GM21717 (cell line): ENCODE data around the gene TRDN.

ENCODE experiments used
- ATAC-seq: cut with Tn5 transposase; IDR thresholded peaks from one replicate; pipeline ENCODE4 v1.9.1; 2021; ENCODE audit warnings: mild to moderate bottlenecking, moderate library complexity; ENCODE audit not compliant: unreplicated experiment

Gene TRDN

GRCh38 chr6:123417535-123417934 is 219.2 kb downstream of the TRDN start:
- no peak for ATAC-seq

DNA sequence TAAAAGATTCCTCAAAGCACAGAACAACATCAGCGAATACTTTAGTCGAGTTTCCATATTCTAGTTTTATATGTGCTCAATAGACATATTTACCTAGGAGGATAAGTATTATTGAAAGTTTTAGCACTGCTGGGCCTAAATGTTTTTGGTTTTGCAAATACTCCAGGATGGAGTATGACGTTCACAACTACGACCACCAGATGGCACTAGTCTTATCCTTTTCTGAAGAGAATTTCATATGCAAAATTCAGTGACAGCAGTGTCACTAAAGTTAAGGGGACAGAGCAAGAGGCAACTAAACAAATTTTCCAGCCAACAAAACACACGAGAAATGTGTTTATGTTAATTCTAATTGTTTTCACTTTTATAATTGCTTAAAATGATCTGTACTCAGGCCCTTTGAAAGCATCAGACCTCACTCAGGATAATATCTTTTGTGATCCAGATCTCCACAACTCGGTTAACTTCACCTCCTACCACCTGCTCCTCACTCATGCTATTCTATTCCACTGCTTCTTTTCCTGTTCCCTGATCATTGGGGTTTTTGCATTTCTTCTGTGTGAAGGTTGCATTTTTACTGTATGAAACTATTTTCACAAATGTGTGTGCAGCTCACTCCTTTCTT is 220.8 kb downstream of the TRDN start:
- peak; percentile 95 for ATAC-seq

DNA sequence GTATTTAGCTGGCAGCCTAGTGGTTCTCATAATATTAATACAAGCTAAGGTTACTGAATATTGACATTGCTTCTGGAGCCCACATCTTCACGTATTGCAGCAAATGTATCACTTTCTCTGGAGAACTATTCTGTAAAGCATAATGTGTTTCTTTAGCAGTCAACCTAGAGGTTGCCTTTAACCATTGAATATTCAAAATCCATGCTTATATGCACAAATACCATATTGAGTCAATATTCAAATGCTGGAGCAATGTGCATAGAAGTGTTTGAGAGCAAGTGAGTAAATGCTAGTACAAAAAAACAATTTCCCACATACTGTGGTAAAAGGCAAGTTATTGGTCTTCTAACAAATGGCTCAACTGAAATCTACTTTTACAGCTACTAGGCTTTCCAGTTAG is 231.8 kb downstream of the TRDN start:
- ATAC-seq = no peak

GRCh38 chr6:123402052-123402451 is 234.7 kb downstream of the TRDN start:
- peak; percentile 94 for ATAC-seq

DNA sequence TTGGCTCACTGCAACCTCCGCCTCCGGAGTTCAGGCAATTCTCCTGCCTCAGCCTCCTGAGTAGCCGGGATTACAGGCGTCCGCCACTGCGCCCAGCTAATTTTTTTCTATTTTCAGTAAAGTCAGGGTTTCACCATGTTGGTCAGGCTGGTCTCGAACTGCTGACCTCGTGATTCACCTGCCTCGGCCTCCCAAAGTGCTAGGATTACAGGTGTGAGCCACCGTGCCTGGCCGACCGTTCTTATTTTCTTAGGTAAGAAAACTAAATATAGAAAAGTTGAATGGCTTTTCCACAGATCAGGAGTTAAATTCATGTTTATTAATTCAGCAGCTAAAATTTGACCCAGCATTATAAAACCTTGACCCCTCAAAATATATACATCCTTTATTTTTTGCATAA is 238.7 kb downstream of the TRDN start:
- no peak for ATAC-seq

DNA sequence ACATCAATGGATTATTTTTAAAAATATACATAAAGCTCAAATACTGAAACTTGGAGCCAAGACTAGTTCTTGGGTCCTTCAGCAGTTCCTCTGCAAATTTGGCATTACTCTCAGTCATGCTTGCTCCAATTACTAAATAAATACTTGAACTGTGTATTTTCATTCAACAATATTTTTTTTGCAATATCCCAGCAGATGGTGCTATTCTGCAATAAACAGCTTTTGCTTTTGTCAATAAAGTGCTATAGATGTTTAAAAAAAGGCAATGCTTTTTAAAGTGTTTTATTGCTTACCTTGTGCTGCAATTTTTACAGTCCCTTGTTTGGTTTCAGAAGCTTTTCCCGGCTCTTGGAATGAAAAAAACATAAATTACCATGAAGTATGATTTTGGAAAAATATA is 243.4 kb downstream of the TRDN start:
- no peak for ATAC-seq

GRCh38 chr6:123383718-123384117 is 253.0 kb downstream of the TRDN start:
- ATAC-seq = no peak

GRCh38 chr6:123380257-123380656 is 256.5 kb downstream of the TRDN start:
- ATAC-seq = peak; percentile 49

DNA sequence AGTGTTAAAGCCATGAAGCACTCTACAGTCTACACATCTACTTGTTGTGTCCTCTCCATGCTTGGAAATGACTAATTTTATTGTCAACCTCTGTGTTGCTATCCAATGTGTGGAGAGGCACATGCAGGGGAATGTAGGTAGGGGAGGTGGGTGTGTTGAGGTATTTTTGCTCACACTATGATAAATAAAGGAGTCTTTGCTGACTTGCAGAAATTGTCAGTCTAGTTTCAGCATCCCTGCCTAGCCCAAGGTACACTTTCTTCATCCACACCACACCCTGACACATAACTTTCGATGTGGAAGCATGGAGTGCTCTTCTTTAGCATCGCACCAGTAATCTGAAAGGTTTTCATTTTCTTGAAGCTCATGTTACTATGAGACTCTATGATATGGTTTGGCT is 264.0 kb downstream of the TRDN start:
- ATAC-seq = no peak

DNA sequence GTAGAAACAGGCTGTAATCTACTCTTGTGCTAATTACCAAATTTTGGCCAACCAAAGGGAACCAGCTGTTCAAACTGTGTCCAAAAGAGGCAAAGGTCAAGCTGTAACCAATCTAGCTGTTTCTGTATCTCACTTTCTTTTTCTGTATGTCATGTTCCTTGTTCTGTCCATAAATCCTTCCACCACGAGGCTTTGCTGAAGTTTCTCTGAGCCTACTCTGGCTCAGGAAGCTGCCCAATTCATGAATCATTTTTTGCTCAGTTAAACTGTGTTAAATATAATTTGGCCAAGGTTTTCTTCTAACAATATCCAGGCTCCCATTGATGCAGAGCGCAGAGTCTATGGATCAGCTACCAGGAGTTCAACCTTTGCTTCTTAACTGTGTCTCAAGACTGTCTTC is 272.8 kb downstream of the TRDN start:
- ATAC-seq = no peak

- ATAC-seq = no peak
Measured at GRCh38 chr6:123360359-123360758, 276.4 kb downstream of the TRDN start.

- no peak for ATAC-seq
Measured at GRCh38 chr6:123352705-123353104, 284.0 kb downstream of the TRDN start.

DNA sequence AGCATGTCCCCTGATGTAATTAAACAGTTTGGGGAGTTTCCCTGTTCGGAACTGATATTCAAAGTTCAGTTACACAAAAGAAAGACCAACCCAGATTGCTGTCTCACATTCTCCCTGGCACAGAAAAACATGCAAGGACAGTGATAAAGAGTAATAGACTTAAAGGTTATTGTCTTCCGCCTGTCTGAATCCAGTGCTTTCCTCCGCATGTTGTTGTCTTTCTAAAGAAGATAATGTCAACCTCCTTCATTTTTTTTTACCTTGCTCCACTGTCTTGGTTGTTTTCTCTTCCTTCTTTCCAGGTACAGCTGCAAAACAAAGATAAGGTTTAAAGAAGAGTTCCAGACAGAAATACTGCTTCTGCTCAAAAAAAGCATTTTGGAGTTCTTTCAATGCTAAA is 284.5 kb downstream of the TRDN start:
- ATAC-seq = no peak

- no peak for ATAC-seq
Measured at GRCh38 chr6:123343836-123344235, 292.9 kb downstream of the TRDN start.

DNA sequence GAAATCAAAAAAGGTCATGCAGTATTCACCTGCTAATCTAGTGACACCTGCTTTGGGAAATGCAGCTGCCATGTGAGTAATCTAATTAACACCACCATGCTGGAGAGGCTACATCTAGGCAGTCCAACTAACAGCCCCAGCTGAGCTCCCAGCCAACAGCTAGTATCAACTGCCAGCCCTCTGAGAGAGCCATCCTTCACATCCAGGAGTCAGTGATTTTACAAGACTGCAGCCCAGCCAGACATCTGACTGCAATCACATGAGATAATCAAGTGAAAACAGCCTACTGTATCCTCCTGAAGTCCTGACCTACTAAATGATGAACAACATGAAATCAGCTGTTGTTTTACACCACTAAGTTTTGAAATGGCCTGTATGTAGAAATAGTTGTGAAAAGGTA is 298.4 kb downstream of the TRDN start:
- ATAC-seq = no peak

DNA sequence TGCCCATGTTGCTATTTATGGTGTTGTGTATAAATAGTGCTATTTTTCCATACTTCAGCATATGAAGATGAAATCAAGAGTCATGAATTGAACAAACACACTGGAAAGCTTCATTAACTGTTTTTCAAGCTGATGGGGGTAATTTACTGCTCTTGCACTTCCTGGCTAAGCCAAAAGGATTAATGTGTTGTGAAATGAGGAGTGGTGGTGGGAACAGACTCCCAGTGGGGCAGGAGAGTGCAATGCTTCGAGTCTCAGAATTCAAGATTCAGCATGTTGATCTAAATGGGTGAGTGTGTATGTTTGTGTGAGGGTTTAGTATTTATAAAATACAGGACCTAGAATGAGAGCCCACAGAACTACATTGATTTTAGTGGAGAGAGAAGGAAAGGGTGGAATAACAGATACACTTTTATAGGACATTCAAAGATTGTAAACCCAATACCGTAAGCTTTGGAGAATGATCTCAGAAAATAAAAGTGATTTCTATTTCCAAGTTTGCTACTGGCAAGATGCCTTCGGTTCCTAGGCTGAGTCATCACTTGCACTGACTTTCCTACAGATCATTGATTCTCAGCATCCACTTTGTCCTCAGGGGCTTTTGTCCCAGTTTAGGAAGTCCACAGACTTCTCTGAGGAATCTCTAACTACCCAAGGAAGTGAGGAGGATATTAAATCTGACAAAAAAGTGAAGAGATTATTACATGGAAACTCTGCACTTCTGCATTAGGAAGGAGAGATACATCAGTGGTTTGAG is 303.6 kb downstream of the TRDN start:
- ATAC-seq = no peak

- ATAC-seq = no peak
Measured at GRCh38 chr6:123332070-123332469, 304.7 kb downstream of the TRDN start.

- ATAC-seq = no peak
Measured at GRCh38 chr6:123329337-123329736, 307.4 kb downstream of the TRDN start.

- no peak for ATAC-seq
Measured at GRCh38 chr6:123323452-123324329, 313.1 kb downstream of the TRDN start.

- ATAC-seq = no peak
Measured at GRCh38 chr6:123321020-123321419, 315.7 kb downstream of the TRDN start.

- ATAC-seq = no peak
Measured at GRCh38 chr6:123316733-123317323, 319.9 kb downstream of the TRDN start.
